Effector memory CD4-positive, alpha-beta T cell (primary cell): ENCODE measurements around the gene ADD3.
"Not testable (repeated sequence)": the region's sequence is repeated elsewhere in the genome, so short reads cannot be mapped to it uniquely, and the experiment has no call there.

Experiments used
- DNase-seq, 3 donors: peaks; one replicate each; pipeline ENCODE4 v3.0.0-alpha.2; 2020
- H3K27ac ChIP-seq: 2 replicates; pipeline ENCODE4 v1.7.0; 2013; ENCODE audit warnings: mild to moderate bottlenecking, low read length, moderate library complexity; ENCODE audit not compliant: insufficient read depth, poor library complexity, severe bottlenecking
- H3K27me3 ChIP-seq: replicated peaks from 2 replicates; pipeline ENCODE4 v1.7.0; 2013; ENCODE audit warnings: mild to moderate bottlenecking, low read length; ENCODE audit not compliant: insufficient read depth, control insufficient read depth, poor library complexity, severe bottlenecking
- H3K36me3 ChIP-seq: 2 replicates; pipeline ENCODE4 v1.7.0; 2013; ENCODE audit warnings: mild to moderate bottlenecking, low read length, moderate library complexity; ENCODE audit not compliant: control insufficient read depth, insufficient read depth
- H3K4me1 ChIP-seq: 2 replicates; pipeline ENCODE4 v1.7.0; 2013; ENCODE audit warnings: low read length, mild to moderate bottlenecking; ENCODE audit not compliant: control insufficient read depth, insufficient read depth, poor library complexity, severe bottlenecking
- H3K4me3 ChIP-seq: 2 replicates; pipeline ENCODE4 v1.7.0; 2013; ENCODE audit warnings: low read length, low read depth, mild to moderate bottlenecking; ENCODE audit not compliant: insufficient read depth, poor library complexity, severe bottlenecking
- H3K9me3 ChIP-seq: 2 replicates; pipeline ENCODE4 v1.7.0; 2013; ENCODE audit warnings: mild to moderate bottlenecking, low read length, moderate library complexity; ENCODE audit not compliant: control insufficient read depth

ADD3 gene

GRCh38 chr10:109977382-109977806 lies 30.4 kb upstream of the ADD3 start:
- Histone ChIP-seq H3K9me3 (no peaks in the 10 kb centered on the region), H3K27ac (no peak overlapping the region), H3K4me1 (no peaks in the 10 kb centered on the region), H3K36me3 (no peaks in the 10 kb centered on the region), H3K27me3 (no peaks in the 10 kb centered on the region), H3K4me3 (no peak overlapping the region)
- no peak for DNase-seq

- peak; percentile 14 to 45 (median 33) for DNase-seq
- Histone ChIP-seq H3K36me3 (no peaks in the 10 kb centered on the region), H3K27ac (no peak overlapping the region), H3K4me1 (no peaks in the 10 kb centered on the region), H3K9me3 (no peaks in the 10 kb centered on the region), H3K4me3 (no peak overlapping the region), H3K27me3 (no peaks in the 10 kb centered on the region)
Observed at GRCh38 chr10:109978481-109978880, 29.3 kb upstream of the ADD3 start.

- Histone ChIP-seq H3K27me3 (no peaks in the 10 kb centered on the region), H3K4me1 (no peaks in the 10 kb centered on the region), H3K27ac (no peak overlapping the region), H3K4me3 (no peak overlapping the region), H3K36me3 (no peaks in the 10 kb centered on the region), H3K9me3 (no peaks in the 10 kb centered on the region)
- no peak for DNase-seq
Observed at GRCh38 chr10:109979215-109979614, 28.6 kb upstream of the ADD3 start.

GRCh38 chr10:109981650-109982049 lies 26.1 kb upstream of the ADD3 start:
- no peak overlapping the region for H3K27ac ChIP-seq
- H3K9me3 ChIP-seq = no peaks in the 10 kb centered on the region
- H3K27me3 ChIP-seq = no peaks in the 10 kb centered on the region
- H3K4me3 ChIP-seq = no peak overlapping the region
- H3K36me3 ChIP-seq = no peaks in the 10 kb centered on the region
- no peak for DNase-seq
- no peaks in the 10 kb centered on the region for H3K4me1 ChIP-seq

- Histone ChIP-seq H3K9me3 (no peaks in the 10 kb centered on the region), H3K4me1 (no peaks in the 10 kb centered on the region), H3K27me3 (no peaks in the 10 kb centered on the region), H3K27ac (no peak overlapping the region), H3K4me3 (no peak overlapping the region), H3K36me3 (no peaks in the 10 kb centered on the region)
- DNase-seq = no peak
Observed at GRCh38 chr10:109982123-109982522, 25.7 kb upstream of the ADD3 start.

- no peak overlapping the region for H3K4me3 ChIP-seq
- H3K9me3 ChIP-seq = no peaks in the 10 kb centered on the region
- H3K27me3 ChIP-seq = no peaks in the 10 kb centered on the region
- H3K4me1 ChIP-seq = no peaks in the 10 kb centered on the region
- no peak for DNase-seq
- no peak overlapping the region for H3K27ac ChIP-seq
- no peaks in the 10 kb centered on the region for H3K36me3 ChIP-seq
Observed at GRCh38 chr10:109982812-109983211, 25.0 kb upstream of the ADD3 start.

- Histone ChIP-seq H3K4me1 (no peaks in the 10 kb centered on the region), H3K27ac (no peak overlapping the region), H3K27me3 (no peaks in the 10 kb centered on the region), H3K9me3 (no peaks in the 10 kb centered on the region), H3K36me3 (no peaks in the 10 kb centered on the region), H3K4me3 (no peak overlapping the region)
- no peak for DNase-seq
Observed at GRCh38 chr10:109984013-109984412, 23.8 kb upstream of the ADD3 start.

GRCh38 chr10:109985768-109986167 lies 22.0 kb upstream of the ADD3 start:
- H3K9me3 ChIP-seq, H3K4me3 ChIP-seq, H3K27ac ChIP-seq, H3K4me1 ChIP-seq, DNase-seq, H3K36me3 ChIP-seq, H3K27me3 ChIP-seq: not testable (repeated sequence)

GRCh38 chr10:109987452-109988211 lies 20.2 kb upstream of the ADD3 start:
- DNase-seq = no peak
- Histone ChIP-seq H3K36me3 (no peaks in the 10 kb centered on the region), H3K9me3 (no peaks in the 10 kb centered on the region), H3K4me1 (no peaks in the 10 kb centered on the region), H3K27ac (no peak overlapping the region), H3K4me3 (no peak overlapping the region), H3K27me3 (no peaks in the 10 kb centered on the region)

GRCh38 chr10:109988212-109988596 lies 19.6 kb upstream of the ADD3 start:
- no peak overlapping the region for H3K27ac ChIP-seq
- no peaks in the 10 kb centered on the region for H3K27me3 ChIP-seq
- no peaks in the 10 kb centered on the region for H3K36me3 ChIP-seq
- no peak overlapping the region for H3K4me3 ChIP-seq
- no peaks in the 10 kb centered on the region for H3K9me3 ChIP-seq
- DNase-seq = no peak
- no peaks in the 10 kb centered on the region for H3K4me1 ChIP-seq
